ENCODE results near the gene LGALS8.

The LGALS8 gene

GRCh38 chr1:236509647-236510401 lies 14.0 kb upstream of the LGALS8 start:
- FAIRE-seq = no peak

DNA sequence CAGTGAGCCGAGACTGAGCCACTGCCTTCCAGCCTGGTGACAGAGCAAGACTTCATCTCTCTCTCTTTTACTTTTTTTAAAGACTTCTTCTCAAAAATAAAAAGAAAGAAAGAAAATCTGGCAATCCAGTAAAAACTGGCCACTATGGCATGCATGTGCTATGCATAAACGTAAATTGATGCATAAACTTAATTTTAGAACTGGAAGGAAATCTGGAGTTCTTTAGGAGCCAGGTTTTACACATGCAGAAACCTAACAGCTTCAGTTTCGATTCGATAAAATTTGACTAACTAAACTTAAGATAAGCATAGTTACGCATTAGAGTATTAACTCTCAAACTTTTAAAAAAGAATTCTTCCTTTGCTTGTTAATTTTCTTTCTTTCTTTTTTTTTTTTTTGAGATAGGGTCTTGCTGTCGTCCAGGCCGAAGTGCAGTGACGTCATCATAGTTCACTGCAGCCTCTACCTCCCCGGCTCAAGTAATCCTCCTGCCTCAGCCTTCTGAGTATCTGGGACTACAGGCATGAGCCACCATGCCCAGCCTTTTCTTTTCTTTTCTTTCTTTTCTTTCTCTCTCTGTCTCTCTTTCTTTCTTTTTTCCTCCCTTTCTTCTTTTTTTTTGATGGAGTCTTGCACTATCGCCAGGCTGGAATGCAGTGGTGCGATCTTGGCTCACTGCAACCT lies 11.9 kb upstream of the LGALS8 start:
- no peak for FAIRE-seq

DNA sequence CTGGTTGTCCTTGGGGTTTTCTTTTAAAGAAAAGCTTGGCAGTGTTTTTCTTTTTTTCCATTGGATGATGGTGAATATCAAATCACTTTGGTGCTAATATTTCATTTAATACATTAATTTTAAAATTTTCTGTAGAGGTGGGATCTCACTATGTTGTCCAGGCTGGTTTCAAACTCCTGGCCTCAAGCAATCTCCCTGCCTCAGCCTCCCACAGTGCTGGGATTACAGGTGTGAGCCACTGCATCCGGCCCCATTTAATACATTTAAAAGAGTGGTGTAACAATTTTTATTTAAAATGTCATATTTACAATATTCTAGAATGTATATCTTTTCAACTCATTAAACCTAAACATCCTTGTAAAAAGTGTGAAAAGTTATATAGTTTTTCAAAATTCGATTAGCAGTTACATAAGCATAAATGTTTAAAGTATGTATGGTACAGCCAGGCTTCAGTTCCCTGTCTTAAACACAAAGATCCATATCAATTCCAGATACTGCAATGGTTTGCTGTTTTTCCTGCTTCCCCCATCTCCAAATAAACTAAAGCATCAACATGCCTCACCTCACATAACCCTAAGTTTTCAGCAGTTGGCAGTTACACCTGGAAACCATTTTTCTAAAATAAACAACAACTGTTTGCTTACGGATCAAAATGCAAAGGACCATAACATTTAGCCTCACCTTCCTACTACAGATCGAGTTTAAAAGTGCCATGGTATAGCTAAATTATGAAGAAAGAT lies 8.9 kb upstream of the LGALS8 start:
- no peak for FAIRE-seq

DNA sequence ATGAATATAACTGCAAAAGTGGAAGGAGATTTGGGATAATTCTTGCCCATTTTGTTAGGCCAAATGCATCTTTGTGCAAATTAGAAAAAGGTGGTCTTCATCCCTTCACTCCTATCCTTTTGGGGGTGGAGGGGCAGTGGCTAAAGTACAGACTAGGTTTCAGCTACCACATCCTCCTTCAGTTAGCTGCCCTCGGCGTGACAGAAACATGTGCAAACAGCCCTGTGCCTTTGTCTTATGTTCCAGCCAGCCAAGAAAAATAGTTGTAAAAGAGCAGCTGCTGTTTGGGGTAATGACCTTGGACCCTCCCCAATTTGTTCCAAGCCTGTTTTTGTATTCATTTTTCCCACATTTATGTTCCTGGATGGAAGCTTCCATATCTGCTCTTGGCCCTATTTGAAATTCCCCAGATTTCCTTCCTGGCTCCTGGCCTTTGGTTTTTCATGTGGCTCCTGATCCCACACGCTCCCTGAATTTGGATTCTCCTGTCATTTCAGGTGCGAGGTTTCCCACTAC lies 8.3 kb upstream of the LGALS8 start:
- FAIRE-seq = no peak

GRCh38 chr1:236516929-236517704 lies 6.7 kb upstream of the LGALS8 start:
- FAIRE-seq = no peak

DNA sequence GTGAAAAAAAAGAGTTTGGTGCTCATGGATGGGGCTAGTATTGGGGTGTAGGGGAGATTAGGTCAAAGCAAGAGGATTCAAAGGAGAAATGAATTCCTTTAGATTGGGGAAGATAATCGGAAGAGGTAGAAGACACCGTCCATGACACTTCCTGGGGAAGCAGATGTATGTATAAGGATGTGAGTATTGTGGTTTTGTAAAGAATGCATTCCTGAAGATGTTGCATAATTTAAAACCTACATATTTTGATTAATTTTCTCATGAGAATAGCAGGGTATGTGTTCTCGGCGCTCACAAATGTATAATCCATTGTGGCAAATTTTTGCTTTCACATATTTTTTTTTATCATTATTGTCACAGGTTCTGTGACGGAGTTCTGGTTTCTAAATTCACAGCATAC lies 5.5 kb upstream of the LGALS8 start:
- no peak for FAIRE-seq

GRCh38 chr1:236520445-236521005 lies 3.3 kb upstream of the LGALS8 start:
- FAIRE-seq = no peak

DNA sequence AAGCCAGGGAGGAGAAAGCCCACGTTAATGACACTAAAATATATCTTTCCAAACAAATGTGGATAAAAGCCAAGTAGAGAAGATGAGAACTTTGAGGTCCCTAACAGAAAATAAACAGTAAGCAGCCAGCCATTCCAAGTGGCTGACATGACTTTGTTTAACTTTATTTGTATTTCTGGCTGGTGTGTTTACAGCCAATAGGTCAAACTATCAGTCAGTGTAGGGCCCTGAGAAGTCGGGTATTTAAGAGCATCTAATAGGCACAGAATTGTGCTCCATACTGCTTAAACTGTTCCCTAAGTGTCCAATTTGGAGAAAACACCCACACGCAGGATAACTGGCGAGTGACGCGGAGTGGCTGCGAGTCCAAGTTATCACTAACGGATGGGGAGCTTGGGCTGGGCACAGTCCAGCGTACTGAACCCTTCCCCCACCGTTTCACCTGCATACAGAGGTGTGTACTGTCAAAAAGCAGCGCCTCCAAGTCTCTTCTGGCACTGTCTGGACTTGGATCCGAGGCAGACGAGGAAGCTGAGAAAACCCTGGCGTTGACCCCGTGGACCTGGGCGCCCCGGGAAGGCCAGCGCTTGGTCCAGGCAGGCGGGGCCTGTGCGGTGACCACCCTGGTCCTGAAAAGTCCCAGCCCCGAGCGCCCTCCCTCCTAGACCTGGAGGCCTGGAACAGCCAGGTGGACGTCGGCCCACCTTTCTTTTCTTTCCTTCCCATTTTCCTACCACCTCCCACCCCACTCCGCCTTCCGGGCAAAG lies 662 bp upstream of the LGALS8 start:
- no peak for FAIRE-seq

- peak; percentile 37 for FAIRE-seq
Measured at GRCh38 chr1:236524142-236524894, 536 bp downstream of the LGALS8 start.

DNA sequence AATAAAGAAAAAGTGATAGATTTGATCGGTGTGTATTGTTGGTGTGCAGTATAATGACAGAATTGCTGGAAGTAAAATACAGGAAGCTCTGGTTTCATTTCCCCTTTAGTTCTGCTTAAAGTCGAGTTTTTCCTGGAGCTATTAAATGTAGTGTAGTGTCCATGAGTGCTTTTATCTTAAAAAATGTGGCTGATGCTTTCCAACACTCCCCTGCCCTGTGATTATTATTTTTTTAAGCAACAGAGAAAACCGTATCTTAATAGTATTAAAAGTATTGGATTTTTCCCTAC lies 1.1 kb downstream of the LGALS8 start:
- FAIRE-seq = no peak

- FAIRE-seq = no peak
Measured at GRCh38 chr1:236526079-236526478, 2.3 kb downstream of the LGALS8 start.

DNA sequence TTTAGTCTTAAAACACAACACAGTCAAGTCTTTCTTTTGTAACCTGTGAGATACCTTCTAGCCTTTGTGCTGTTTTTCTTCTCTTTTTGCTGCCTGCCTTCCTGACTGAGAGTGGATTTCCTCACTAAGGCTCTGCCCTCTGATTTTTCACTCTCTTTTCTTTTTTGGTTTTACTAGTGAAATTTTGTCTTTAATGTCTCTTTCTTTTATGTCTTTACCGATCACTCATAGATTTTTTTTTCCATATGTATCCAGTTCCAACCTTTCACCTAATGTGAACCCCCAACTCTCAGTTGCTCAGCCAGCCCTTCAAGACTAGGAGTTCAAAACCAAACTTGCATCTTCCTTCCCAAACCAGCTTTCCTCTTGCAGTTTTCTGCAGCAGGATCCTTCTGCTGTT lies 6.5 kb downstream of the LGALS8 start:
- FAIRE-seq = no peak

GRCh38 chr1:236530959-236531358 lies 7.2 kb downstream of the LGALS8 start:
- no peak for FAIRE-seq

DNA sequence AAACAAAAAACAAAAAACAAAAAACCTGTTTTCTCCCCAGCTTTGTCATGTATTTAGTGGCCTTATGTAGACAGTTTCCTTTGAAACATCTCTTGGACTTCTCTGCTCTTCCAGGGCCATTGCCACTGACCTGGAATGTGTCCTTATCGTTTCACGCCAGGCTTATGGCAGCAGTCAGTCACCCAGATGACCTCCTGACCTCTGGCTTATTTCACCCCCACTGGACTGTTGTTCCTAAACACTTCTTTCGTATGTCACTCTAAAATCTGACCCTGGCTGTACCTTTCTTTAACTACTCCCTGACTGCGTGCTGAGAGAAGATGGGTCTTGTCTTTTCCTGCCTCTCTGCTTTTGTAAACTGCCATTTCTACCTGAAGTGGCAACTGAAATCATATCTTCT lies 9.1 kb downstream of the LGALS8 start:
- no peak for FAIRE-seq

DNA sequence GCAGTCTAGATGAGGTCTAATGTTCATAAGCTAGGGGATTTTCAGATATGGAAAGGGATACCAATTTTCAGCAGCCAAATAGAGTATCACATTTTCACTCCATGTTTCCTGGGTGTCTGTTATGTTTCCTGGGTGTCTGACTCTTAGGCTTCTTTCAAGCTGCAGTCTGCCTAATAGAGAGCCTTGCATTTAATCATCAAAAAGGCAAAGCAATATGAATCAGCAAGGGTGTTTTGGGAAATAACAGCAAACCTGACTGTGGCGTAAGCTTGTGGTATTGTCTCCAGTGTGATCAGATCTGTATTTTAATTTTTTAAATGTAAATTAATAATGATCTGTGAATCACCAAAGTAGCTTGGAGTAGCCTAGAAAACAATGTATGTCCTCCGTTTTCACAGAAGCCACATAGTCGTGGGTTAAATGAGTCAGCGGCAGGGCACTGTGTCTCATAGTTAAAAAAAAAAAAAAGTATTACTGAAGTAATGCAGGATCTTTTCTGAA lies 10.4 kb downstream of the LGALS8 start:
- FAIRE-seq = no peak

- FAIRE-seq = no peak
Measured at GRCh38 chr1:236535190-236535589, 11.4 kb downstream of the LGALS8 start.

DNA sequence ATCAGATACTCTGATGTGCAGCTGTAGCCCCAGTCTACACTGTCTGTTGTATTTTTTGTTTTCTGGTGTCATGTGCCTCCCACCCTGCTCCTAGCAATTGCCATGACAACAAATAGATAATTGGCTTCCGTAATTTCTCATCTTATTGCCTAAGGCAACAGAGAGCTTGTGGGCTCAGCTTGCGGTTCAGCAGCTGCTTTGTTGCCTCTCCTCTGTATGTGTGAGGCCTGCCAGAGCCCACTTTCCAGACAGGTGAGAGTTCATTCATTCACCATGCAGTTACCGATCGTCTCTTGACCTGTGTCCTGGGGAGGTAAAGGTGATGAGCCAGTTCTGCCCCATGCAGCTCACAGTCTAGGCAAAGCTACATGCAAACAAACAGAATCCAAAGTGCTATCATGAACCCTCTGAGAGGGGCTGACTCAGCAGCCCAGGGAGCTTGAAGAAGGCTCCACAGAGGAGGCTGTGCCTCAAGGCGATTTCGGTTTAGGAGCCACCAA lies 11.9 kb downstream of the LGALS8 start:
- FAIRE-seq = no peak

- FAIRE-seq = no peak
Measured at GRCh38 chr1:236536540-236536939, 12.8 kb downstream of the LGALS8 start.

DNA sequence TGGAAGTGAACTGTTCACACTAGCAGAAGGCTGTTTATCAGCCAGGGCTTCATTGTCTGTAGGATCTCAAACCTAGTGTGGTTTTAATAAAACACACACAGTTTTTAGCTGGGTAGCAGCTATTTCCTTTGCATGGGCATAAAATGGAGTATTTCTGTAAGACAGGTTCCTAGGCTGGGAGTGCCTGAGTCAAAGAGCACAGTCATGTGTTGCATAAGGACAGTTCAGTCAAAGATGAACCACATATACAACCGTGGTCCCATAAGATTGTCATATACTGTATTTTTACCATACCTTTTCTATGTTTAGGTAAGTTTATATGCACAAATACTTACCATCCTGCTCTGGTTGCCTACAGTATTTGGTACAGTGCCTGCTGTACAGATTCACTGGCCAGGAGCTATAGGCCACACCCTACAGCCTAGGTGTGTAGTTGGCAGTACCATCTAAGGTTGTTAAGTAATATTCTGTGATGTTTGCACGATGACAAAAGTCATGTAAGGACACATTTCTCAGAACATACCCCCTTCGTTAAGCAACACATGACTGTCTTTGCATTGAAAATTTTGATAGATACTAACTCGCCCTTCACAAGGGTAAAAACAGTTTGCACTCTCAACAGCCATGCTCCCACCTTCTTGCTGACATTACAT lies 17.2 kb downstream of the LGALS8 start:
- no peak for FAIRE-seq

DNA sequence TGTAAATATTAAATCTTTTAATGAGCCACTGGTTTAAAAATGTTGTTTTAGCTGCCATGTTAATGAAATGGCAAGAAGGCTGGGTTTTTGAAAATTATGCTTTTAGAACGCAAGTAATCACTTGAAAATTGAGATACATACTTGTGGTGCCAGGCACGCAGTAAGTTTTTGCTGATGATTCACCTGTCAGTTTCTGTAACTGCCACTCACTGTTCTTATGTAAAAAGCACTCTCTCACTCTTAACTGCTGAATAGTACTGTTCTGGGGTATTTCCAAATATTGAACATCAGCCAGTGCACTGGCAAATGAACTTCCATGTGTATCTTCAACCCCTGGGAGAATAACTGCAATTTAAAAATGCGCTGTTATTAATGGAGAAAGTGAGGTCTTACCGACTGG lies 17.9 kb downstream of the LGALS8 start:
- FAIRE-seq = no peak

Measured in G401.6 (cell line).